Psoas muscle (tissue), 8 donors: ENCODE measurements around the gene CACNA2D4. TPM values are rescaled to one million over a fixed set of nuclear protein-coding genes. Genes with fewer than 3 reads are reported as not detected.

ENCODE experiments used
- ATAC-seq, 4 donors: fragments of 200-7000 bp; cut with Tn5 transposase; one replicate each; pipeline ENCODE4 v1.9.1; 2020; ENCODE audit warnings: moderate library complexity in 3 of 4, mild to moderate bottlenecking in 2 of 4
- DNase-seq, 2 donors: peaks; one replicate each; pipeline ENCODE4 v3.0.0-alpha.2; 2020
- H3K27ac ChIP-seq: fragments of 200-600 bp; one replicate; pipeline ENCODE4 v1.8.0; 2022
- H3K27me3 ChIP-seq, 3 donors: fragments of 200-600 bp in 1 of 3; one replicate each; pipeline versions ENCODE4 v1.6.1 to v1.8.0; 2013 to 2022; ENCODE audit warnings: low read length in 2 of 3, mild to moderate bottlenecking in 2 of 3, moderate library complexity in 1 of 3; ENCODE audit not compliant: insufficient read depth in 3 of 3
- H3K36me3 ChIP-seq, 2 donors: fragments of 200-600 bp in 1 of 2; one replicate each; pipeline versions ENCODE4 v1.6.1 to v1.8.0; 2013 to 2022; ENCODE audit warnings: low read depth in 1 of 2, mild to moderate bottlenecking in 1 of 2, moderate library complexity in 1 of 2; ENCODE audit not compliant: insufficient read depth in 1 of 2
- H3K4me1 ChIP-seq: fragments of 200-600 bp; one replicate; pipeline ENCODE4 v1.8.0; 2022
- H3K4me3 ChIP-seq: fragments of 200-600 bp; one replicate; pipeline ENCODE4 v1.8.0; 2022; ENCODE audit warnings: mild to moderate bottlenecking
- H3K9me3 ChIP-seq: fragments of 200-600 bp; one replicate; pipeline ENCODE4 v1.8.0; 2022
- CTCF ChIP-seq: fragments of 200-600 bp; IDR thresholded peaks from one replicate; pipeline ENCODE4 v1.8.0; 2022; ENCODE audit warnings: antibody characterized with exemption
- WGBS, 3 donors: extraction: QIAGEN DNeasy Blood & Tissue Kit; methylation state at CpG; one replicate each; pipeline versions ENCODE4 v1.1.6 to v1.1.7; 2013; 5-methylcytosine and 5-hydroxymethylcytosine counted together
- intact Hi-C, 2 donors: fragments of 100-400 bp; cut with DNase I; formaldehyde crosslinking; loops; one replicate each; pipeline versions ENCODE4 v1.11.0 to v1.14.2; 2022
- polyA plus RNA-seq, 3 donors: library from polyadenylated mRNA; stranded (reverse); fragments of 200-250 nt; gene quantifications; one replicate each; pipeline ENCODE4 v1.2.3, GENCODE V29; 2013
- total RNA-seq, 4 donors: library from RNA; stranded (reverse); fragmentation: NEBNext Ultra II Directional in 2 of 4; extraction: Animal tissue kit (Norgen Biotek cat#: 25700) in 2 of 4; gene quantifications; one replicate each; pipeline versions ENCODE4 v1.2.1 to v1.2.4, GENCODE V29; 2021 to 2023
- donor health status: healthy with polysubstance abuse.
- donor health status: DM: no; HTN: no; CAD: no; lungs with moderate emphysema.
- donor health status: Bipolar disorder and iron deficiency.
- donor health status: healthy.
- donor health status: DM: yes; HTN: yes; CAD: no.
- donor health status: DM: no; HTN: no; CAD: no.
- donor health status: DM: no; HTN: no; CAD: no.
- donor health status: DM: yes; HTN: yes; CAD: no.

CACNA2D4 gene
- total and polyA plus RNA-seq, 7 donors, result 0.74 to 1.8 (median 0.93) TPM

- TF ChIP-seq CTCF, result no peak
- Histone ChIP-seq H3K4me1 (peaks cover 38% of the 10 kb centered on the region), H3K27me3 (no peaks in the 10 kb centered on the region), H3K27ac (no peak overlapping the region), H3K36me3 (no peaks in the 10 kb centered on the region), H3K4me3 (no peak overlapping the region), H3K9me3 (no peaks in the 10 kb centered on the region)
- DNase-seq (no peak), ATAC-seq (no peak)
- intact Hi-C loops, result no loop called here
- 95 to 98% (median 96%) methylated on average over 12 of the region's 12 CpGs for WGBS, 3 donors
Measured at GRCh38 chr12:1922985-1923384, 4.5 kb upstream of the CACNA2D4 start.

GRCh38 chr12:1922075-1922709 is 3.7 kb upstream of the CACNA2D4 start:
- no peak overlapping the region for H3K4me3 ChIP-seq
- TF ChIP-seq CTCF, result no peak
- intact Hi-C loops, result no loop called here
- peaks cover 35% of the 10 kb centered on the region for H3K4me1 ChIP-seq
- no peaks in the 10 kb centered on the region for H3K27me3 ChIP-seq
- no peak for ATAC-seq
- WGBS, 3 donors, result 74 to 91% (median 80%) methylated on average over 40 of the region's 40 CpGs
- H3K9me3 ChIP-seq, result no peaks in the 10 kb centered on the region
- H3K27ac ChIP-seq, result no peak overlapping the region
- no peaks in the 10 kb centered on the region for H3K36me3 ChIP-seq
- DNase-seq, result peak in 1 of 2 donors; percentile 32

- intact Hi-C loops, result no loop called here
- TF ChIP-seq CTCF, result no peak
- DNase-seq, result peak in 1 of 2 donors; percentile 62
- Histone ChIP-seq H3K36me3 (no peaks in the 10 kb centered on the region), H3K4me1 (peaks cover 24% of the 10 kb centered on the region), H3K27me3 (no peaks in the 10 kb centered on the region), H3K4me3 (no peak overlapping the region), H3K9me3 (no peaks in the 10 kb centered on the region), H3K27ac (no peak overlapping the region)
- WGBS, 3 donors, result 70 to 83% (median 78%) methylated on average over 17 of the region's 17 CpGs
- ATAC-seq, result no peak
Measured at GRCh38 chr12:1920971-1921370, 2.5 kb upstream of the CACNA2D4 start.

- Histone ChIP-seq H3K27ac (no peak overlapping the region), H3K9me3 (no peaks in the 10 kb centered on the region), H3K36me3 (no peaks in the 10 kb centered on the region), H3K27me3 (no peaks in the 10 kb centered on the region), H3K4me1 (peaks cover 19% of the 10 kb centered on the region), H3K4me3 (no peak overlapping the region)
- WGBS, 3 donors, result 93 to 95% (median 94%) methylated on average over 13 of the region's 13 CpGs
- ATAC-seq (no peak), DNase-seq (no peak)
- intact Hi-C loops, result no loop called here
- no peak for TF ChIP-seq CTCF
Measured at GRCh38 chr12:1920436-1920835, 2.0 kb upstream of the CACNA2D4 start.

- Histone ChIP-seq H3K27me3 (no peaks in the 10 kb centered on the region), H3K36me3 (no peaks in the 10 kb centered on the region), H3K4me3 (no peak overlapping the region), H3K9me3 (no peaks in the 10 kb centered on the region), H3K27ac (no peak overlapping the region), H3K4me1 (peaks cover 13% of the 10 kb centered on the region)
- intact Hi-C loops, result no loop called here
- no peak for DNase-seq
- TF ChIP-seq CTCF, result no peak
- 79 to 90% (median 86%) methylated on average over 3 of the region's 3 CpGs for WGBS, 3 donors
- no peak for ATAC-seq
Measured at GRCh38 chr12:1919763-1920162, 1.3 kb upstream of the CACNA2D4 start.
